Erythroblast (primary cell): Measurements from ENCODE around the gene KLHL3.

Experiments
- GATA1 ChIP-seq: IDR thresholded peaks from 2 replicates; pipeline ENCODE4 v1.6.1; 2011; ENCODE audit warnings: low read depth, mild to moderate bottlenecking, control low read depth, low read length, moderate library complexity
- POLR2A ChIP-seq: IDR thresholded peaks from 2 replicates; pipeline ENCODE4 v1.6.1; 2011; ENCODE audit warnings: mild to moderate bottlenecking, low read length

DNA sequence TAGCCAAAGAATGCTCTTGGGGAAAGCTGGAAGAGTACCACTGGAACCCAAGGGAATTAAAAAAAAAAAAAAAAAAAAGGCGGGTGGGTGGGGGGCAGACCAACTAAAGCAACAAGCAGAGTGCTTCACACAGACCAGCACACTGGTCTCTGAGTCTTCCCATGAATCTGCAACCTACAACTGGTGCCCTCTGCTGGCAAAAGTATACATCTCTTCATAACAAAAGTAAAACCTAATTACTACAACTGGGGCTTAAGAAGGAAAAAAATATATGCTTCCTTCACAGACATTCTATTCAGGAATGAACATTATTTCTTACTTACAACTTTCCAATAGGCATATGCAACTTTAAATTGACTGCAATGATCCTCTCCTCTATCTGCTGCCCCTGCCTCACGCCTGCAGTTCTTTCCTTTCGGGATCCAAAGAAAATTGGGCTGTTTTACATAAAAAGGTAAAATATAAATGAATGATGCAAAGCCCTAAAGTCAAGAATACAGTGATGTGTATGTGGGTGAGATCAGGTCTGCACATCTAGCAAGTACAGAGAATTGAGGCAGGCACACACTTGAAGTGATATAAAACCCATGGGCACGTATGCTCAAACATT is 7.2 kb upstream of the KLHL3 start:
- TF ChIP-seq GATA1, result no peak
- TF ChIP-seq POLR2A, result no peak
